ENCODE data around the gene MIER1. TPM values are rescaled to one million over a fixed set of nuclear protein-coding genes. Genes with fewer than 3 reads are reported as not detected.
"Not testable (repeated sequence)": the region's sequence is repeated elsewhere in the genome, so short reads cannot be mapped to it uniquely, and the experiment has no call there.

Gene MIER1
- polyA plus RNA-seq (ENCODE audit: insufficient read length): 43.5 TPM
- long read RNA-seq, donor 1, full-length matches to known transcripts: 2 of 2 reads
- long read RNA-seq, donor 1, partial matches to known transcripts: 0 of 2 reads
- long read RNA-seq, donor 1, other reads (novel, unspliced or antisense): 0 of 2 reads
- long read RNA-seq, donor 2: 0 reads
- long read RNA-seq, donor 3, full-length matches to known transcripts: 4 of 4 reads
- long read RNA-seq, donor 3, partial matches to known transcripts: 0 of 4 reads
- long read RNA-seq, donor 3, other reads (novel, unspliced or antisense): 0 of 4 reads
- long read RNA-seq, donor 4: 0 reads
- long read RNA-seq, donor 5, full-length matches to known transcripts: 3 of 3 reads
- long read RNA-seq, donor 5, partial matches to known transcripts: 0 of 3 reads
- long read RNA-seq, donor 5, other reads (novel, unspliced or antisense): 0 of 3 reads
- long read RNA-seq, donor 6: 0 reads
- long read RNA-seq, donor 7, full-length matches to known transcripts: 5 of 5 reads
- long read RNA-seq, donor 7, partial matches to known transcripts: 0 of 5 reads
- long read RNA-seq, donor 7, other reads (novel, unspliced or antisense): 0 of 5 reads
- long read RNA-seq, donor 8, full-length matches to known transcripts: 2 of 2 reads
- long read RNA-seq, donor 8, partial matches to known transcripts: 0 of 2 reads
- long read RNA-seq, donor 8, other reads (novel, unspliced or antisense): 0 of 2 reads

GRCh38 chr1:66924756-66925557, at the start of gene MIER1, which contains the start of gene DNAI4:
TSS of gene MIER1 (plus strand) at chr1:66924990. CDS start at chr1:66925029, 39 bp downstream.
TSS of gene DNAI4 (minus strand) at chr1:66924856. CDS start at chr1:66924831, 25 bp downstream.
- DNase-seq: peak; percentile 98

- no peak for DNase-seq
These were observed 48.1 kb upstream of the MIER1 start for GRCh38 chr1:66876664-66877063.

GRCh38 chr1:66889030-66889429, 35.8 kb upstream of the MIER1 start:
- no peak for DNase-seq

- DNase-seq: no peak
These were observed 34.2 kb upstream of the MIER1 start for GRCh38 chr1:66890621-66891020.

- DNase-seq: no peak
These were observed 31.1 kb upstream of the MIER1 start for GRCh38 chr1:66893712-66894111.

GRCh38 chr1:66915203-66915602, 9.6 kb upstream of the MIER1 start:
- not testable (repeated sequence) for DNase-seq

- DNase-seq: no peak
These were observed 8.5 kb upstream of the MIER1 start for GRCh38 chr1:66916320-66916719.

GRCh38 chr1:66917476-66917875, 7.3 kb upstream of the MIER1 start:
- DNase-seq: no peak

GRCh38 chr1:66919063-66919462, 5.7 kb upstream of the MIER1 start:
- DNase-seq: no peak

- DNase-seq: no peak
These were observed 5.0 kb upstream of the MIER1 start for GRCh38 chr1:66919828-66920227.

- DNase-seq: no peak
These were observed 4.2 kb upstream of the MIER1 start for GRCh38 chr1:66920543-66920942.

- no peak for DNase-seq
These were observed 744 bp downstream of the MIER1 start for GRCh38 chr1:66925558-66925910.

- DNase-seq: no peak
These were observed 1.2 kb downstream of the MIER1 start for GRCh38 chr1:66925944-66926343.

- no peak for DNase-seq
These were observed 2.7 kb downstream of the MIER1 start for GRCh38 chr1:66927528-66927927.

GRCh38 chr1:66929146-66929688, 4.4 kb downstream of the MIER1 start:
- DNase-seq: no peak

- no peak for DNase-seq
These were observed 4.9 kb downstream of the MIER1 start for GRCh38 chr1:66929691-66929998.

- DNase-seq: peak; percentile 93
These were observed 5.4 kb downstream of the MIER1 start for GRCh38 chr1:66929999-66930822.

GRCh38 chr1:66930823-66931174, 6.0 kb downstream of the MIER1 start:
- no peak for DNase-seq

GRCh38 chr1:66931590-66931989, 6.8 kb downstream of the MIER1 start:
- DNase-seq: no peak

- no peak for DNase-seq
These were observed 7.5 kb downstream of the MIER1 start for GRCh38 chr1:66932291-66932690.

- DNase-seq: no peak
These were observed 9.3 kb downstream of the MIER1 start for GRCh38 chr1:66933887-66934700.
